GM21825 (cell line): ENCODE measurements around the gene CMTM2.
"Not testable (repeated sequence)": the region's sequence is repeated elsewhere in the genome, so short reads cannot be mapped to it uniquely, and the experiment has no call there.

Experiments used
- ATAC-seq: cut with Tn5 transposase; IDR thresholded peaks from one replicate; pipeline ENCODE4 v1.9.1; 2021; ENCODE audit warnings: mild to moderate bottlenecking, moderate library complexity; ENCODE audit not compliant: unreplicated experiment

CMTM2 gene

GRCh38 chr16:66627611-66628378, 48.5 kb downstream of the CMTM2 start:
- not testable (repeated sequence) for ATAC-seq

GRCh38 chr16:66629856-66630255, 50.6 kb downstream of the CMTM2 start:
- ATAC-seq = no peak

GRCh38 chr16:66630561-66631260, 51.4 kb downstream of the CMTM2 start:
- not testable (repeated sequence) for ATAC-seq

- not testable (repeated sequence) for ATAC-seq
Observed at GRCh38 chr16:66631558-66631957, 52.3 kb downstream of the CMTM2 start.

DNA sequence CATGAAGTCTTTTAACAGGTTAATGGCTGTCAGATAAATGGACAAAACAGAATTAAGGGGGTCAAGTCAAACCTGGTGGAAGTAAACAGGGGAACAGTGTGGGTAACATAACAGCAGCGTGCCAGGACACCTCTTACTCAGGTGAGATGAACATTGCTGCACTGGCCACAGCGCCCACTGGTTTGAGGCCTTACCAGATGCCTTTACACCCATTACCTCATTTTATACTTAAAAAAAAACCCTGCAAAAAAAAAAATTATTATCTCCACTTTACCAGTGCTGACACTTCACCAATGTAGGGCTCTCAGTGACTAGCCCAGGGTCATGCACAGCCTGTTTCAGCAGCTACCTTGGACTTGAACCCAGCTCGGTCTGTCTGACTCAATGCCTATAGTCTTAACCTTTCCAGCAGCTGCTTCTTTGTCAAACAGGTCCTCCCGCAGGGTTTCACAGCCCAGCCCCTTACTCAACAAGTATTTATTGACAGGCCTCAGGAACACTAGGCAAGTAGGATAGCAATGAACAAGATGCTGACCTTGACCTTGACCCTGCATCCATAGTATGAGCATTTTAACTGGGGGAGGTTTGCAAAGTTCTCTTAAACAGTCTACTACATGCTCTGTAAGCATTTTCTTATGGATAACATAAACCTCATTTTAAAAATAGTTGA, 55.4 kb downstream of the CMTM2 start:
- no peak for ATAC-seq

DNA sequence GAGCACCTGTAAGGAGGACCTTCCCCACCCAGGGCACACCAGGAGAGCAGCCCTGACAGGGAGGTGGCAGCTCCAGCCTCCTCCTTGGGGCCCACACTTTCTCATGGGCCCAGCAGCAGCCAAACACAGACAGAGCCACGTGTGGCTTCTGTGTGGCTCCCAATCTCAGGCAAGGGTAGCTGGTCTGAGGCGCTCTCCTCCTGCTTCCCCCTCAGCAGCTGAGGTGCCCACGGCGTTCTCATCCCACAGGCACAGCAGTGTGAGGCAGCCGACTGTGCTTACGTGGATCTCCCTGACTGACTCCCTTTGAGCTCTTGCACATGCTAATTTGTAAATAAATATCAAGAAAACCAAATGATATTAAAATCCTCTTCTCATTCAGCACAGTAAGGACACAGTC, 56.1 kb downstream of the CMTM2 start:
- ATAC-seq = no peak

GRCh38 chr16:66636199-66636598, 56.9 kb downstream of the CMTM2 start:
- ATAC-seq = no peak

GRCh38 chr16:66637806-66638205, 58.5 kb downstream of the CMTM2 start:
- no peak for ATAC-seq
